Upper lobe of right lung (tissue), 1 donor: ENCODE results near the gene TMEM243. TPM values are rescaled to one million over a fixed set of nuclear protein-coding genes. Genes with fewer than 3 reads are reported as not detected.

Experiments used
- ATAC-seq: fragments of 200-7000 bp; cut with Tn5 transposase; one replicate; pipeline ENCODE4 v1.9.1; 2020; ENCODE audit warnings: mild to moderate bottlenecking, moderate library complexity
- DNase-seq: peaks from one replicate; pipeline ENCODE4 v3.0.0-alpha.2; 2020
- H3K27ac ChIP-seq: fragments of 200-600 bp; one replicate; pipeline ENCODE4 v1.8.0; 2022
- H3K27me3 ChIP-seq: fragments of 200-600 bp; one replicate; pipeline ENCODE4 v1.8.0; 2022; ENCODE audit warnings: mild to moderate bottlenecking
- H3K36me3 ChIP-seq: fragments of 200-600 bp; one replicate; pipeline ENCODE4 v1.8.0; 2022
- H3K4me1 ChIP-seq: fragments of 200-600 bp; one replicate; pipeline ENCODE4 v1.8.0; 2022
- H3K4me3 ChIP-seq: fragments of 200-600 bp; one replicate; pipeline ENCODE4 v1.8.0; 2022; ENCODE audit warnings: mild to moderate bottlenecking
- H3K9me3 ChIP-seq: fragments of 200-600 bp; one replicate; pipeline ENCODE4 v1.8.0; 2022
- intact Hi-C: fragments of 100-400 bp; cut with DNase I; formaldehyde crosslinking; loops from one replicate; pipeline ENCODE4 v1.11.0; 2022
- total RNA-seq: library from RNA; stranded (reverse); fragmentation: NEBNext Ultra II Directional; extraction: Animal tissue kit (Norgen Biotek cat#: 25700); gene quantifications from one replicate; pipeline ENCODE4 v1.2.1, GENCODE V29; 2021
- TF ChIP-seq, protein P1 (sequence below): fragments of 200-600 bp; IDR thresholded peaks from one replicate; pipeline ENCODE4 v1.8.0; 2022; ENCODE audit warnings: antibody characterized with exemption
- donor health status: DM: no; HTN: yes; CAD: no; lungs with severe emphysema.

TMEM243 gene
- total RNA-seq, 1 donor from 2014 or later: 108 TPM

- Histone ChIP-seq H3K9me3 (no peaks in the 10 kb centered on the region), H3K27me3 (no peaks in the 10 kb centered on the region), H3K27ac (no peak overlapping the region), H3K4me1 (no peaks in the 10 kb centered on the region), H3K36me3 (no peaks in the 10 kb centered on the region), H3K4me3 (no peak overlapping the region)
- ATAC-seq (no peak), DNase-seq (no peak)
- intact Hi-C loops: no loop called here
- TF ChIP-seq, protein P1, sequence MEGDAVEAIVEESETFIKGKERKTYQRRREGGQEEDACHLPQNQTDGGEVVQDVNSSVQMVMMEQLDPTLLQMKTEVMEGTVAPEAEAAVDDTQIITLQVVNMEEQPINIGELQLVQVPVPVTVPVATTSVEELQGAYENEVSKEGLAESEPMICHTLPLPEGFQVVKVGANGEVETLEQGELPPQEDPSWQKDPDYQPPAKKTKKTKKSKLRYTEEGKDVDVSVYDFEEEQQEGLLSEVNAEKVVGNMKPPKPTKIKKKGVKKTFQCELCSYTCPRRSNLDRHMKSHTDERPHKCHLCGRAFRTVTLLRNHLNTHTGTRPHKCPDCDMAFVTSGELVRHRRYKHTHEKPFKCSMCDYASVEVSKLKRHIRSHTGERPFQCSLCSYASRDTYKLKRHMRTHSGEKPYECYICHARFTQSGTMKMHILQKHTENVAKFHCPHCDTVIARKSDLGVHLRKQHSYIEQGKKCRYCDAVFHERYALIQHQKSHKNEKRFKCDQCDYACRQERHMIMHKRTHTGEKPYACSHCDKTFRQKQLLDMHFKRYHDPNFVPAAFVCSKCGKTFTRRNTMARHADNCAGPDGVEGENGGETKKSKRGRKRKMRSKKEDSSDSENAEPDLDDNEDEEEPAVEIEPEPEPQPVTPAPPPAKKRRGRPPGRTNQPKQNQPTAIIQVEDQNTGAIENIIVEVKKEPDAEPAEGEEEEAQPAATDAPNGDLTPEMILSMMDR: no peak
These were observed 15.4 kb upstream of the TMEM243 start for GRCh38 chr7:87234949-87235348.

- DNase-seq (no peak), ATAC-seq (no peak)
- H3K4me3 ChIP-seq: no peak overlapping the region
- H3K27me3 ChIP-seq: no peaks in the 10 kb centered on the region
- H3K9me3 ChIP-seq: no peaks in the 10 kb centered on the region
- intact Hi-C loops: no loop called here
- no peaks in the 10 kb centered on the region for H3K4me1 ChIP-seq
- H3K36me3 ChIP-seq: no peaks in the 10 kb centered on the region
- H3K27ac ChIP-seq: no peak overlapping the region
- TF ChIP-seq, protein P1: no peak
These were observed 12.2 kb upstream of the TMEM243 start for GRCh38 chr7:87231711-87232110.

DNA sequence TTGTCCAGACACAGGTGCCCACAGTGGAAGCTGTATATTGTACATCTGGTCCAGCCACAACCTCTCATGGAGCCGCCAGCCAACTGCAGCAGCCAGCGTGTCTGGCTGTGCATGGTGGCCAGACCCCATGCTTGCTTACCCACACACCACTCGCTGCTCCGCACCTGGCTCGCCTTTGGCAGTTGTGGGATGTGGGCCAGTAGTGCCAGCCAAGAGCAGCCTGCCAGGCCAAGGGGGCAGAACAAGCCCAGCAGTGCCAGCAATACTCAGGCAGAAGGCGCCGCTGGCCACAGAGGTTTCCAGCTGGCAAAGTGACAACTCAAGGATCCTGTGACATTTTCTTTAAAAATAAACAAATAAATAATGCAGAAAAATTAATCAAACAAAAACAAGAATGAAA is 11.7 kb upstream of the TMEM243 start:
- intact Hi-C loops: no loop called here
- no peaks in the 10 kb centered on the region for H3K27me3 ChIP-seq
- no peak overlapping the region for H3K27ac ChIP-seq
- no peaks in the 10 kb centered on the region for H3K36me3 ChIP-seq
- DNase-seq: no peak
- no peaks in the 10 kb centered on the region for H3K9me3 ChIP-seq
- peak; percentile 34 for ATAC-seq
- TF ChIP-seq, protein P1: no peak
- no peak overlapping the region for H3K4me3 ChIP-seq
- H3K4me1 ChIP-seq: no peaks in the 10 kb centered on the region

DNA sequence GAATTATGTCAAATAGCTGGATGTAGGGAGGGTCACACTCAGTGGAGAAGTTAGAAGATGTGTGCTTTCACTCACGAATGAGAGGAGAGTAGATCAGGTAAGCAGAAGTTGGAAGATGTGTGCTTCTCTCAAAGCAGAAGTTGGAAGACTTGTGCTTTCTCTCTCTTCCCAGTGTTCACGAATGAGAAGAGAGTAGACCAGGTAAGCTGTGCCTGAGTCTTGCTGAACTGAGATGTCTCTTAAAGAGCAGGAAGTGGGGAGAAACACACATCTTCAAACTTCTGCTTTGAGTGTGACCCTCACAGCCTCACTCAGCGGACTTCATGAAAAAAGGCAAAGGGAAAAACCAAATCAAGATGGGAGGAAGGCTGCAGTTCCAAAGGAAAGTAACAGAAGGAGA is 7.0 kb upstream of the TMEM243 start:
- Histone ChIP-seq H3K36me3 (no peaks in the 10 kb centered on the region), H3K4me1 (no peaks in the 10 kb centered on the region), H3K27ac (no peak overlapping the region), H3K9me3 (no peaks in the 10 kb centered on the region), H3K4me3 (no peak overlapping the region), H3K27me3 (peaks cover 6% of the 10 kb centered on the region)
- DNase-seq (no peak), ATAC-seq (no peak)
- TF ChIP-seq, protein P1: no peak
- intact Hi-C loops: no loop called here

DNA sequence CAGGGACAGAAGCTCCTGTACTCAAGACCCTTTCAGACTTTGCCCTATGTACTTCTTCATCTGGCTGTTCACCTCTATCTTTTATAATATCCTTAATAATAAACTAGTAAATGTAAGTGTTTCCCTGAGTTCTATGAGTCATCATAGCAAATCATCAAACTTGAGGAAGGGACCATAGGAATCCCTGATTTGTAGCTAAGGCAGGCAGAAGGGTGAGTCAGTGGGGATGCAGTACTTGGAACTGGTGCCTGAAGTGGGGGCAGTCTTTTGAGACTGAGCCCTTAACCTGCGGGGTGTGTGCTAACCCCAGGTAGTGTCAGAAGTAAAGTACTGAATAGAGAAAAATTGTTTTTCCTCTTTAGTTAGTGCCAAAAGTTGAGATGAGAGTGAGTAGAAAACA is 6.2 kb upstream of the TMEM243 start:
- DNase-seq: no peak
- peak; percentile 43 for ATAC-seq
- intact Hi-C loops: no loop called here
- Histone ChIP-seq H3K4me3 (no peak overlapping the region), H3K9me3 (no peaks in the 10 kb centered on the region), H3K36me3 (no peaks in the 10 kb centered on the region), H3K27ac (no peak overlapping the region), H3K4me1 (peaks cover 7% of the 10 kb centered on the region), H3K27me3 (peaks cover 6% of the 10 kb centered on the region)
- TF ChIP-seq, protein P1: no peak

GRCh38 chr7:87223666-87224065 is 4.1 kb upstream of the TMEM243 start:
- TF ChIP-seq, protein P1: no peak
- Histone ChIP-seq H3K27ac (no peak overlapping the region), H3K4me1 (peaks cover 8% of the 10 kb centered on the region), H3K27me3 (peaks cover 6% of the 10 kb centered on the region), H3K36me3 (no peaks in the 10 kb centered on the region), H3K9me3 (no peaks in the 10 kb centered on the region), H3K4me3 (no peak overlapping the region)
- intact Hi-C loops: no loop called here
- ATAC-seq (no peak), DNase-seq (no peak)
